PFSK-1 (cell line): ENCODE measurements around the gene CAPN10.

Experiments
- POLR2AphosphoS5 ChIP-seq: IDR thresholded peaks from 2 replicates; pipeline ENCODE4 v1.6.1; 2012; ENCODE audit warnings: low read depth, mild to moderate bottlenecking, control low read depth, low read length, moderate library complexity
- REST ChIP-seq, 2 experiments: IDR thresholded peaks; 2 replicates each; pipeline versions ENCODE4 v1.6.1 to v1.8.0; 2011 to 2012; ENCODE audit warnings: low read depth in 2 of 2, low read length in 2 of 2, control low read depth in 1 of 2, inconsistent platforms in 1 of 2, mild to moderate bottlenecking in 1 of 2, moderate library complexity in 1 of 2; ENCODE audit not compliant: insufficient read depth in 1 of 2
- SIN3A ChIP-seq: IDR thresholded peaks from 2 replicates; pipeline ENCODE4 v1.6.1; 2012; ENCODE audit warnings: mild to moderate bottlenecking, low read length, moderate library complexity, borderline replicate concordance; ENCODE audit not compliant: insufficient read depth

GRCh38 chr2:240605867-240606743, 19.6 kb downstream of the CAPN10 start:
- no peak for TF ChIP-seq REST (IDR thresholded peaks at IDR 0.05; ENCODE audit: insufficient read depth in 1 of 2, low read depth in 2 of 2, low read length in 2 of 2)
- no peak for TF ChIP-seq POLR2AphosphoS5
- TF ChIP-seq SIN3A = no peak
